ENCODE measurements around the gene GNB1. TPM values are rescaled to one million over a fixed set of nuclear protein-coding genes. Genes with fewer than 3 reads are reported as not detected.

Gene GNB1
- total and polyA plus RNA-seq, 2 of the 4 experiments (the other 2 are of a cell fraction): 73.5 to 371 TPM

- no peak overlapping the region for H3K4me2 ChIP-seq (ENCODE audit: low read depth, low read length)
- CTCF ChIA-PET: no interaction called here
- H3K9ac ChIP-seq (ENCODE audit: low read depth, low read length): no peak overlapping the region
- no peak overlapping the region for H4K5ac ChIP-seq (ENCODE audit: low read depth, low read length)
- H2BK5ac ChIP-seq (ENCODE audit: low read depth, low read length, poor library complexity, severe bottlenecking): no peak overlapping the region
- intact Hi-C loops (cut with micrococcal nuclease): no loop called here
- H4K20me1 ChIP-seq (ENCODE audit: insufficient read depth, low read length): no peaks in the 10 kb centered on the region
- dilution Hi-C loops (cut with HindIII; ENCODE audit: low sequenced_read_pairs, unreplicated experiment): no loop called here
- no peak overlapping the region for H2BK120ac ChIP-seq (ENCODE audit: low read depth, low read length)
- POLR2A ChIA-PET (ENCODE audit: unreplicated experiment): no interaction called here
- H3K27me3 ChIP-seq (ENCODE audit: control insufficient read depth, insufficient read depth, low read length): peaks cover 3% of the 10 kb centered on the region; the same call in 1 of the 2 replicates
- no peak overlapping the region for H3K4me3 ChIP-seq (ENCODE audit: insufficient read depth, low read depth, low read length)
- DNase-seq (no peak), ATAC-seq (ENCODE audit: low read depth) (no peak)
- H2BK15ac ChIP-seq (ENCODE audit: low read depth, low read length): no peak overlapping the region
- BruUV-seq (replicated peaks): no TSS peak
- H3K56ac ChIP-seq (ENCODE audit: extremely low read depth, insufficient read depth, low read length): no peak overlapping the region
- TF ChIP-seq POLR2A (IDR thresholded peaks at IDR 0.05; ENCODE audit: low read depth, low read length): no peak
- TF ChIP-seq CTCF (conservative IDR thresholded peaks at IDR 0.05; ENCODE audit: low read depth, low read length): no peak
- TF ChIP-seq MAFK (IDR thresholded peaks at IDR 0.05; ENCODE audit: low read depth, low read length): no peak
- no peak for TF ChIP-seq MAZ (IDR thresholded peaks at IDR 0.05; ENCODE audit: borderline replicate concordance, low read depth, low read length)
- TF ChIP-seq RAD21 (IDR thresholded peaks at IDR 0.05; ENCODE audit: low read length): no peak
- no peak for TF ChIP-seq CHD1 (IDR thresholded peaks at IDR 0.05; ENCODE audit: low read depth, low read length)
- no peak for TF ChIP-seq NFE2L2 (IDR thresholded peaks at IDR 0.05; ENCODE audit: low read depth, low read length)
- H3K14ac ChIP-seq (replicated peaks; ENCODE audit: low read depth, low read length): no peak overlapping the region
- H3K23ac ChIP-seq (ENCODE audit: low read depth, low read length): no peak overlapping the region
- WGBS, 2 experiments (ENCODE audit: extremely low coverage in 2 of 2, insufficient read length in 1 of 2): 45% methylated on average over 9 of the region's 20 CpGs; no CpG with 5 or more reads in 1 of the 2 experiments
- H2AFZ ChIP-seq (replicated peaks; ENCODE audit: low read length, poor library complexity): no peak overlapping the region
- H3K9me1 ChIP-seq (ENCODE audit: insufficient read depth, low read length): peaks cover 2% of the 10 kb centered on the region; the same call in 1 of the 2 replicates
- H3K18ac ChIP-seq (ENCODE audit: low read depth, low read length): no peak overlapping the region
- no peak overlapping the region for H2AK5ac ChIP-seq (ENCODE audit: low read depth, low read length)
- no peak overlapping the region for H4K8ac ChIP-seq (ENCODE audit: low read depth in 2 of 2, low read length in 2 of 2)
- no peak overlapping the region for H4K91ac ChIP-seq (ENCODE audit: insufficient read depth, low read depth, low read length)
- in situ Hi-C loops (cut with MboI; ENCODE audit: low sequenced_read_pairs): no loop called here
- peaks cover 2% of the 10 kb centered on the region for H3K4me1 ChIP-seq (ENCODE audit: control insufficient read depth, insufficient read depth, low read length)
- no peaks in the 10 kb centered on the region for H3K36me3 ChIP-seq (ENCODE audit: control insufficient read depth, insufficient read depth, low read length)
- H3K27ac ChIP-seq (ENCODE audit: insufficient read depth, low read length): no peak overlapping the region
- no peak overlapping the region for H3K4ac ChIP-seq (ENCODE audit: low read depth, low read length)
- no peak overlapping the region for H2AK9ac ChIP-seq (replicated peaks; ENCODE audit: low read depth, low read length, poor library complexity)
- peaks cover 0 to 7% of the 10 kb centered on the region in 2 experiments; a peak in 1 of 4 replicates for H3K79me1 ChIP-seq (ENCODE audit: low read depth in 1 of 2, low read length in 2 of 2)
- no peaks in the 10 kb centered on the region for H3K9me3 ChIP-seq (ENCODE audit: control insufficient read depth, insufficient read depth, low read length)
- H2BK20ac ChIP-seq (ENCODE audit: low read depth, low read length): no peak overlapping the region
These were observed 23.4 kb upstream of the GNB1 start for GRCh38 chr1:1914101-1914970.

Data from IMR-90 (cell line).